IMR-90 (cell line): ENCODE measurements around the gene SERPINA7. TPM values are rescaled to one million over a fixed set of nuclear protein-coding genes. Genes with fewer than 3 reads are reported as not detected.

Experiments used
- ATAC-seq: fragments of 200-7000 bp; cut with Tn5 transposase; 2 replicates; pipeline ENCODE4 v1.9.1; 2020; ENCODE audit warnings: low read depth, mild to moderate bottlenecking, moderate library complexity
- BruUV-seq: library from RNA; stranded (reverse); fragments of 400-500 nt; replicated peaks from 2 replicates; lab custom pipeline; 2021; lab: Mats Ljungman, UMichigan
- CTCF ChIA-PET: fragments of 300-600 bp; formaldehyde crosslinking; extraction: SDS; loops from one replicate; lab custom pipeline; 2021; ENCODE audit warnings: antibody characterized with exemption; lab: Yijun Ruan, JAX
- POLR2A ChIA-PET: fragments of 300-600 bp; sonication (Branson Sonifier 250); formaldehyde crosslinking; loops from one replicate; lab custom pipeline; 2022; ENCODE audit warnings: antibody characterized with exemption; ENCODE audit not compliant: unreplicated experiment; lab: Charles Lee
- DNase-seq: peaks from one replicate; pipeline ENCODE4 v3.0.0; 2013
- H2AFZ ChIP-seq: replicated peaks from 2 replicates; pipeline ENCODE3; 2013; ENCODE audit warnings: low read length, mild to moderate bottlenecking; ENCODE audit not compliant: poor library complexity
- H2AK5ac ChIP-seq: 2 replicates; pipeline ENCODE4 v1.6.1; 2013; ENCODE audit warnings: low read depth, low read length, inconsistent platforms
- H2AK9ac ChIP-seq: replicated peaks from 2 replicates; pipeline ENCODE3; 2013; ENCODE audit warnings: mild to moderate bottlenecking, low read depth, low read length, moderate library complexity; ENCODE audit not compliant: poor library complexity
- H2BK120ac ChIP-seq: 2 replicates; pipeline ENCODE4 v1.6.1; 2013; ENCODE audit warnings: low read depth, low read length, inconsistent platforms
- H2BK15ac ChIP-seq: 3 replicates; pipeline ENCODE4 v1.6.1; 2013; ENCODE audit warnings: low read depth, low read length, inconsistent platforms
- H2BK20ac ChIP-seq: 2 replicates; pipeline ENCODE4 v1.6.1; 2013; ENCODE audit warnings: low read depth, mild to moderate bottlenecking, inconsistent platforms, low read length, moderate library complexity
- H2BK5ac ChIP-seq: 2 replicates; pipeline ENCODE4 v1.6.1; 2013; ENCODE audit warnings: mild to moderate bottlenecking, low read depth, low read length, inconsistent platforms; ENCODE audit not compliant: poor library complexity, severe bottlenecking
- H3K14ac ChIP-seq: replicated peaks from 2 replicates; pipeline ENCODE4 v1.6.1; 2013; ENCODE audit warnings: low read depth, low read length, inconsistent platforms
- H3K18ac ChIP-seq: 2 replicates; pipeline ENCODE4 v1.6.1; 2013; ENCODE audit warnings: low read depth, low read length, control low read depth
- H3K23ac ChIP-seq: 2 replicates; pipeline ENCODE4 v1.6.1; 2013; ENCODE audit warnings: low read depth, low read length, inconsistent platforms
- H3K27ac ChIP-seq: 2 replicates; pipeline ENCODE4 v1.5.1; 2013; ENCODE audit warnings: mild to moderate bottlenecking, control low read depth, low read length; ENCODE audit not compliant: insufficient read depth
- H3K27me3 ChIP-seq: 2 replicates; pipeline ENCODE4 v1.6.1; 2013; ENCODE audit warnings: low read length; ENCODE audit not compliant: control insufficient read depth, insufficient read depth
- H3K36me3 ChIP-seq: 2 replicates; pipeline ENCODE4 v1.6.1; 2013; ENCODE audit warnings: low read length, mixed read lengths; ENCODE audit not compliant: control insufficient read depth, insufficient read depth
- H3K4ac ChIP-seq: 2 replicates; pipeline ENCODE4 v1.6.1; 2013; ENCODE audit warnings: low read depth, low read length, inconsistent platforms
- H3K4me1 ChIP-seq: 2 replicates; pipeline ENCODE4 v1.6.1; 2013; ENCODE audit warnings: low read length, mixed read lengths; ENCODE audit not compliant: control insufficient read depth, insufficient read depth
- H3K4me2 ChIP-seq: 2 replicates; pipeline ENCODE4 v1.6.1; 2013; ENCODE audit warnings: low read depth, mild to moderate bottlenecking, control low read depth, low read length, moderate library complexity
- H3K4me3 ChIP-seq: 2 replicates; pipeline ENCODE4 v1.5.1; 2013; ENCODE audit warnings: low read depth, mild to moderate bottlenecking, control low read depth, low read length, moderate library complexity; ENCODE audit not compliant: insufficient read depth
- H3K56ac ChIP-seq: 2 replicates; pipeline ENCODE4 v1.6.1; 2013; ENCODE audit warnings: low read length, inconsistent platforms; ENCODE audit not compliant: insufficient read depth; ENCODE audit errors: extremely low read depth
- H3K79me1 ChIP-seq, 2 experiments: 2 replicates each; pipeline ENCODE4 v1.6.1; 2013; ENCODE audit warnings: low read length in 2 of 2, inconsistent platforms in 1 of 2, low read depth in 1 of 2
- H3K9ac ChIP-seq: 2 replicates; pipeline ENCODE4 v1.6.1; 2013; ENCODE audit warnings: low read depth, low read length, control low read depth
- H3K9me1 ChIP-seq: 2 replicates; pipeline ENCODE4 v1.6.1; 2013; ENCODE audit warnings: low read length, inconsistent platforms; ENCODE audit not compliant: insufficient read depth
- H3K9me3 ChIP-seq: 2 replicates; pipeline ENCODE4 v1.6.1; 2013; ENCODE audit warnings: low read length; ENCODE audit not compliant: control insufficient read depth, insufficient read depth
- H4K20me1 ChIP-seq: 2 replicates; pipeline ENCODE4 v1.6.1; 2013; ENCODE audit warnings: low read length, inconsistent platforms; ENCODE audit not compliant: insufficient read depth
- H4K5ac ChIP-seq: 2 replicates; pipeline ENCODE4 v1.6.1; 2013; ENCODE audit warnings: mild to moderate bottlenecking, low read depth, low read length, control low read depth
- H4K8ac ChIP-seq, 2 experiments: 2 replicates each; pipeline ENCODE4 v1.6.1; 2013; ENCODE audit warnings: low read depth in 2 of 2, low read length in 2 of 2, control low read depth in 1 of 2, inconsistent platforms in 1 of 2
- H4K91ac ChIP-seq: 2 replicates; pipeline ENCODE4 v1.6.1; 2013; ENCODE audit warnings: low read depth, low read length, inconsistent platforms; ENCODE audit not compliant: insufficient read depth
- BHLHE40 ChIP-seq: fragments of 150-350 bp; IDR thresholded peaks from 2 replicates; pipeline ENCODE4 v1.6.1; 2016; ENCODE audit warnings: mild to moderate bottlenecking, low read depth, low read length
- CEBPB ChIP-seq: IDR thresholded peaks from 2 replicates; pipeline ENCODE4 v1.6.1; 2012; ENCODE audit warnings: low read depth, low read length, improper control_type of control experiment
- CHD1 ChIP-seq: IDR thresholded peaks from 2 replicates; pipeline ENCODE4 v1.6.1; 2012; ENCODE audit warnings: low read depth, low read length, improper control_type of control experiment
- FOS ChIP-seq: fragments of 150-350 bp; IDR thresholded peaks from 2 replicates; pipeline ENCODE4 v1.6.1; 2016; ENCODE audit warnings: low read depth, low read length
- MAFK ChIP-seq: IDR thresholded peaks from 2 replicates; pipeline ENCODE4 v1.6.1; 2012; ENCODE audit warnings: low read depth, low read length, improper control_type of control experiment
- MAZ ChIP-seq: IDR thresholded peaks from 2 replicates; pipeline ENCODE4 v1.6.1; 2012; ENCODE audit warnings: low read depth, mild to moderate bottlenecking, low read length, improper control_type of control experiment, moderate library complexity, borderline replicate concordance
- MXI1 ChIP-seq: IDR thresholded peaks from 2 replicates; pipeline ENCODE4 v1.6.1; 2012; ENCODE audit warnings: low read depth, mild to moderate bottlenecking, low read length, moderate library complexity, borderline replicate concordance
- NFE2L2 ChIP-seq: fragments of 150-350 bp; IDR thresholded peaks from 2 replicates; pipeline ENCODE4 v1.6.1; 2016; ENCODE audit warnings: low read depth, mild to moderate bottlenecking, low read length
- POLR2A ChIP-seq: IDR thresholded peaks from 2 replicates; pipeline ENCODE4 v1.6.1; 2012; ENCODE audit warnings: mild to moderate bottlenecking, low read depth, low read length
- RAD21 ChIP-seq: IDR thresholded peaks from 2 replicates; pipeline ENCODE4 v1.6.1; 2012; ENCODE audit warnings: low read length, improper control_type of control experiment
- RCOR1 ChIP-seq: IDR thresholded peaks from 2 replicates; pipeline ENCODE4 v1.6.1; 2012; ENCODE audit warnings: mild to moderate bottlenecking, low read length, improper control_type of control experiment; ENCODE audit not compliant: insufficient replicate concordance
- RFX5 ChIP-seq: IDR thresholded peaks from 2 replicates; pipeline ENCODE4 v1.8.0; 2012; ENCODE audit warnings: low read depth, mild to moderate bottlenecking, low read length, moderate library complexity
- WGBS, 2 experiments: methylation state at CpG; one replicate each; pipeline versions ENCODE4 v1.1.5 to v1.1.7; 2013; ENCODE audit warnings: missing lambda C conversion rate in 2 of 2; ENCODE audit not compliant: insufficient read length in 1 of 2; ENCODE audit errors: extremely low coverage in 2 of 2; 5-methylcytosine and 5-hydroxymethylcytosine counted together
- dilution Hi-C: fragments of 300-500 bp; cut with HindIII; formaldehyde crosslinking; loops from one replicate; pipeline ENCODE4 v1.14.3; 2018; ENCODE audit warnings: low sequenced_read_pairs; ENCODE audit not compliant: unreplicated experiment
- in situ Hi-C: fragments of 300-500 bp; cut with MboI; formaldehyde crosslinking; loops from 3 replicates; pipeline ENCODE4 v1.14.3; 2019; ENCODE audit warnings: low sequenced_read_pairs, inconsistent platforms, mixed read lengths
- intact Hi-C: fragments of 100-400 bp; cut with micrococcal nuclease; formaldehyde crosslinking; loops from 2 replicates; pipeline ENCODE4 v1.10.0; 2022
- polyA plus RNA-seq, 3 experiments: library from polyadenylated mRNA; depleted of rRNA; stranded (reverse); fragments of >200 nt; gene quantifications; 2 replicates each; pipeline ENCODE4 v1.2.3, GENCODE V29; 2012; ENCODE audit warnings: low replicate concordance in 1 of 3
- total RNA-seq: library from RNA; depleted of rRNA; stranded (reverse); fragments of >200 nt; gene quantifications from 2 replicates; pipeline ENCODE4 v1.2.3, GENCODE V29; 2012
- TF ChIP-seq, protein P1 (sequence below): conservative IDR thresholded peaks from 2 replicates; pipeline ENCODE4 v1.5.1; 2012; ENCODE audit warnings: mild to moderate bottlenecking, low read depth, low read length, improper control_type of control experiment
- TF ChIP-seq, protein P2 (sequence below): fragments of 150-350 bp; IDR thresholded peaks from 2 replicates; pipeline ENCODE4 v1.6.1; 2017; ENCODE audit warnings: mild to moderate bottlenecking, antibody characterized with exemption, low read length, low read depth

Gene SERPINA7
- total and polyA plus RNA-seq, 2 of the 4 experiments (the other 2 are of a cell fraction) = not detected

DNA sequence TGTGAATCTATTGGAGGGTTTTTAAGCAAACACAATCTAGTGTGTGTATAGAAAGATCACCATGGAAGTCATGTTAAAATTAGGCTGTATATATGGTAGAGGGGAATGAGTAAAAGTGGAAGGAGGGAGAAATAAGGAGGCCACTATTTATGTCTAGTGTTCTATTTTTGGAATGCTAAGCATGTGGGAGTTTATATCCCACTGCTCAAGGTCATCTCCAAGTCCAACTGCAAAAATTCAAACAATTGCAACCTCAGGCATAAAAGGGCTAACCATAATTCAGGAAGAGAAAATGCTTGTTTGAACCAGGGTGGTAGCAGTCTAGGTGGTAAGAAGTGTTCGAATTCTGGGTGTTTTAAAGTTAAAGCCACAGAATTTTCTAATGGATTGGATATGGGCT, 39.2 kb downstream of the SERPINA7 start:
- H3K27me3 ChIP-seq = no peaks in the 10 kb centered on the region; the same call in 1 of the 2 replicates
- H3K14ac ChIP-seq = no peak overlapping the region
- no peaks in the 10 kb centered on the region for H3K79me1 ChIP-seq
- H4K8ac ChIP-seq = no peak overlapping the region
- no peak overlapping the region for H3K27ac ChIP-seq
- BruUV-seq = no TSS peak
- H3K56ac ChIP-seq = no peak overlapping the region
- H3K18ac ChIP-seq = no peak overlapping the region
- H2BK5ac ChIP-seq = no peak overlapping the region
- ChIA-PET POLR2A (no interaction called here), CTCF (no interaction called here)
- no peak overlapping the region for H2AK9ac ChIP-seq
- H3K4me1 ChIP-seq = no peaks in the 10 kb centered on the region
- no peak overlapping the region for H2AFZ ChIP-seq
- H3K4me2 ChIP-seq = no peak overlapping the region
- no peak overlapping the region for H3K4ac ChIP-seq
- no peak overlapping the region for H4K5ac ChIP-seq
- no peaks in the 10 kb centered on the region for H4K20me1 ChIP-seq
- no peaks in the 10 kb centered on the region for H3K36me3 ChIP-seq
- H3K23ac ChIP-seq = no peak overlapping the region
- intact Hi-C loops = no loop called here
- H3K9me3 ChIP-seq = 0 out of 2 replicates have a peak, but pooled peaks cover 2% of the 10 kb centered on the region
- no peak overlapping the region for H2AK5ac ChIP-seq
- TF ChIP-seq MAZ (no peak), MXI1 (no peak), NFE2L2 (no peak), RFX5 (no peak), FOS (no peak), BHLHE40 (no peak), CHD1 (no peak), CEBPB (no peak), MAFK (no peak), RAD21 (no peak), POLR2A (no peak), RCOR1 (no peak)
- TF ChIP-seq, protein P1, sequence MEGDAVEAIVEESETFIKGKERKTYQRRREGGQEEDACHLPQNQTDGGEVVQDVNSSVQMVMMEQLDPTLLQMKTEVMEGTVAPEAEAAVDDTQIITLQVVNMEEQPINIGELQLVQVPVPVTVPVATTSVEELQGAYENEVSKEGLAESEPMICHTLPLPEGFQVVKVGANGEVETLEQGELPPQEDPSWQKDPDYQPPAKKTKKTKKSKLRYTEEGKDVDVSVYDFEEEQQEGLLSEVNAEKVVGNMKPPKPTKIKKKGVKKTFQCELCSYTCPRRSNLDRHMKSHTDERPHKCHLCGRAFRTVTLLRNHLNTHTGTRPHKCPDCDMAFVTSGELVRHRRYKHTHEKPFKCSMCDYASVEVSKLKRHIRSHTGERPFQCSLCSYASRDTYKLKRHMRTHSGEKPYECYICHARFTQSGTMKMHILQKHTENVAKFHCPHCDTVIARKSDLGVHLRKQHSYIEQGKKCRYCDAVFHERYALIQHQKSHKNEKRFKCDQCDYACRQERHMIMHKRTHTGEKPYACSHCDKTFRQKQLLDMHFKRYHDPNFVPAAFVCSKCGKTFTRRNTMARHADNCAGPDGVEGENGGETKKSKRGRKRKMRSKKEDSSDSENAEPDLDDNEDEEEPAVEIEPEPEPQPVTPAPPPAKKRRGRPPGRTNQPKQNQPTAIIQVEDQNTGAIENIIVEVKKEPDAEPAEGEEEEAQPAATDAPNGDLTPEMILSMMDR = no peak
- TF ChIP-seq, protein P2, sequence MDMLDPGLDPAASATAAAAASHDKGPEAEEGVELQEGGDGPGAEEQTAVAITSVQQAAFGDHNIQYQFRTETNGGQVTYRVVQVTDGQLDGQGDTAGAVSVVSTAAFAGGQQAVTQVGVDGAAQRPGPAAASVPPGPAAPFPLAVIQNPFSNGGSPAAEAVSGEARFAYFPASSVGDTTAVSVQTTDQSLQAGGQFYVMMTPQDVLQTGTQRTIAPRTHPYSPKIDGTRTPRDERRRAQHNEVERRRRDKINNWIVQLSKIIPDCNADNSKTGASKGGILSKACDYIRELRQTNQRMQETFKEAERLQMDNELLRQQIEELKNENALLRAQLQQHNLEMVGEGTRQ = no peak
- H3K9ac ChIP-seq = no peak overlapping the region
- no peak for DNase-seq
- WGBS, 2 experiments = no CpG with 5 or more reads among the region's 1 CpG
- no peak overlapping the region for H3K4me3 ChIP-seq
- dilution Hi-C loops = no loop called here
- no peaks in the 10 kb centered on the region for H3K9me1 ChIP-seq
- in situ Hi-C loops = no loop called here
- no peak for ATAC-seq
- no peak overlapping the region for H2BK20ac ChIP-seq
- no peak overlapping the region for H2BK120ac ChIP-seq
- no peak overlapping the region for H4K91ac ChIP-seq
- no peak overlapping the region for H2BK15ac ChIP-seq
